ENCODE measurements around the gene EPN2.

DNA sequence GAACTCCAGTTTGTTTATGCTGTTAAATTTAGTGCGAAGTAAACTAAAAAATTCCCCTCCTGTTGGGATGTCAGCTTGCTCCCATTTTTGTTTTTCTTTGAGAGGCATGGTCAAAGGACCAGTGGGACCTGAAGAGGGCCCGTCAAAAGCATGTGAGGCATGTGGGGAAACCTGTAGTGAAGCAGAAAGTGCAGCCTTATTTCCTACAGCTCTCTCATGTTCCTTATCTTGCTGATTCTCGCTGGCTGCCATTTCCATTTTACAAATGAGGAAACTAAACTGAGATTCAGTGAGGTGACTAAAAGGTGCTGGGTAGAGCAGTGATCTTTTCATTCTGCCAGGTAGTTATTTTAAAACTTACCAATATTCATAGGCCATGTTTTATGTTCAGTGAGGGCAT, 27.1 kb downstream of the EPN2 start:
- TF ChIP-seq GATA3 (IDR thresholded peaks at IDR 0.05; ENCODE audit: low read depth, low read length) (no peak), GATA2 (IDR thresholded peaks at IDR 0.05; ENCODE audit: low read depth, low read length) (no peak)
